Measurements from ENCODE around the gene RPL22. TPM values are rescaled to one million over a fixed set of nuclear protein-coding genes. Genes with fewer than 3 reads are reported as not detected.

The RPL22 gene
- total RNA-seq, 1 donor from 2014 or later, result 153 TPM

DNA sequence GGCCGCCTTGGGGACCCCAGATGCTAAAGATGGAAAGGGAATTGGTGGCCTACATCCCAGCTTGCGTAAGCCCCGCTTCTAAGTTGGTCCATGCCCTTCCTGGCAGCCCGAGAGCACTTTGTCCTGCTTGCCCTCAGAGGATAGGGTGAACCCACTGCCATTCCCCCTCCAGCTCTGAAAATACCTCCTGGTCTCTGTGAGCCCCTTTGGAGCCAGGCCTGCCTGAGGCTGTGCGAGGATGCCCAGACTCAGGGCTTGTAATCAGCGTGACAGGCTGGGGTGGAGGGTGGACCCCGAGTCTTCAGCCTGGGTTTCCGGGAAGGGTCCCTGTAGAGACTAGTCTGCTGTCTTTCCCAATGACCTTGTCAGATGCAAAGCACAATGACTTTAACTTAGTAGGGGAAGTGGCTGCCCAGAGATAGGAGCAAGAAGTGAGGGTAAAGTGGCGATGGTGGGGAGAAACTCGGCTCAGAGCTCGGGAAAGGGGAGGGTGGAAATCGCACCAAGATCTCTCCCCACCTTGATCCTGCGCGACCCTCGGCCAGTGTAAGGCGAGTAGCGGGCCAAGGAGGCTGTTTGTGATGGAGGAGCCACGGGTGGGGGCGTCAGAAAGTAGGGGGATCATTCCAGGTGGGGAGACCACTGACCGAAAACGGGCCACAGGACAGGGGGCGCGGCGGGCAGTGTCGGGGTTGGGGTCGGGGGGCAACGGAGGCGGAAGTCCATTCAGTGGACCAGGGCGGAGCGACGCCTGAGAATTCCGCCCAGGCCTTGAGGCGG, 41.9 kb upstream of the RPL22 start:
- Histone ChIP-seq H3K4me3 (ENCODE audit: low read depth, low read length) (no peak overlapping the region), H3K27me3 (ENCODE audit: control insufficient read depth, insufficient read depth, low read length) (peaks cover 31% of the 10 kb centered on the region), H3K36me3 (ENCODE audit: control insufficient read depth, insufficient read depth, low read length) (no peaks in the 10 kb centered on the region)
- FAIRE-seq (peak; percentile 66), DNase-seq (ENCODE audit: low read depth) (no peak)
- TF ChIP-seq, protein P1, sequence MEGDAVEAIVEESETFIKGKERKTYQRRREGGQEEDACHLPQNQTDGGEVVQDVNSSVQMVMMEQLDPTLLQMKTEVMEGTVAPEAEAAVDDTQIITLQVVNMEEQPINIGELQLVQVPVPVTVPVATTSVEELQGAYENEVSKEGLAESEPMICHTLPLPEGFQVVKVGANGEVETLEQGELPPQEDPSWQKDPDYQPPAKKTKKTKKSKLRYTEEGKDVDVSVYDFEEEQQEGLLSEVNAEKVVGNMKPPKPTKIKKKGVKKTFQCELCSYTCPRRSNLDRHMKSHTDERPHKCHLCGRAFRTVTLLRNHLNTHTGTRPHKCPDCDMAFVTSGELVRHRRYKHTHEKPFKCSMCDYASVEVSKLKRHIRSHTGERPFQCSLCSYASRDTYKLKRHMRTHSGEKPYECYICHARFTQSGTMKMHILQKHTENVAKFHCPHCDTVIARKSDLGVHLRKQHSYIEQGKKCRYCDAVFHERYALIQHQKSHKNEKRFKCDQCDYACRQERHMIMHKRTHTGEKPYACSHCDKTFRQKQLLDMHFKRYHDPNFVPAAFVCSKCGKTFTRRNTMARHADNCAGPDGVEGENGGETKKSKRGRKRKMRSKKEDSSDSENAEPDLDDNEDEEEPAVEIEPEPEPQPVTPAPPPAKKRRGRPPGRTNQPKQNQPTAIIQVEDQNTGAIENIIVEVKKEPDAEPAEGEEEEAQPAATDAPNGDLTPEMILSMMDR (IDR thresholded peaks at IDR 0.05; ENCODE audit: insufficient read depth, low read length, severe bottlenecking), result no peak

DNA sequence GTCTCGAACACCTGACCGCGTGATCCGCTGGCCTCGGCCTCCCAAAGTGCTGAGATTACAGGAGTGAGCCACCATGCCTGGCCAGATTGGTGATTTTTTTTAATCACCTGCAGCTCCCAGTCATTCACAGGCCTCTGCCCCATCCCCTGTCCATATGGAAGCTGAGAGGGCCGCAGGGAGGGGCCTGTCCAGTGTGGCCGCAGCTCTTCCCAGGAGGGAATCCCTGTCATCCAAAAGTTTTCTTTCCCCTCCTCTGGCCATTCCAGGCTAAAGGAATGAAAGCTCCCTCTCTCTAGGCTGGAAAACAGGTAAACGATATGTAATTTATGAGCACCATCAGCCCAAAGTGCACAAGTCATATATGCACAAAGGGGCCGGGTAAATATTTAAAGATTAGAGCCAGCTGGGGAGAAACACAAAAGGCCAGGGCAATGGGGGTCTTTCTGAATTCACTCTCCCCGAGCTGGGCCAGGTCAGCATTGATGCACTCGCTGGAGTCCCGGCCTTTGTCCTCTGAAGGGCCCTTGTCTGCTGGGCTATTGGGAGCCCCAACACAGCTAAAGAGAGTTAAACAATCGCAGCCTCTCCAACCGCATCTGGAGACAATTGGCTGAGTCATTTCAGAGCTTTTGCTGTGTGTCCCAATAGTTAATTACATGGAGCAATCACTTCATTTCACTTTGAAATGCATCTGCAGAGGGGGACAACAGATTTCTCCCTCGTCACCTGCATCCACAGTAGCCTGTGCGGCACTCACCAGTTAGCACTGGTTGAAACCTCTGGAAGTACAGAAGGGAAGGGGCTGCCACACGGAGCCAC, 40.8 kb upstream of the RPL22 start:
- no peaks in the 10 kb centered on the region for H3K36me3 ChIP-seq (ENCODE audit: control insufficient read depth, insufficient read depth, low read length)
- TF ChIP-seq, protein P1 (IDR thresholded peaks at IDR 0.05; ENCODE audit: insufficient read depth, low read length, severe bottlenecking), result no peak
- DNase-seq (ENCODE audit: low read depth), result no peak
- H3K27me3 ChIP-seq (ENCODE audit: control insufficient read depth, insufficient read depth, low read length), result peaks cover 31% of the 10 kb centered on the region
- H3K4me3 ChIP-seq (ENCODE audit: low read depth, low read length), result no peak overlapping the region
- no peak for FAIRE-seq

DNA sequence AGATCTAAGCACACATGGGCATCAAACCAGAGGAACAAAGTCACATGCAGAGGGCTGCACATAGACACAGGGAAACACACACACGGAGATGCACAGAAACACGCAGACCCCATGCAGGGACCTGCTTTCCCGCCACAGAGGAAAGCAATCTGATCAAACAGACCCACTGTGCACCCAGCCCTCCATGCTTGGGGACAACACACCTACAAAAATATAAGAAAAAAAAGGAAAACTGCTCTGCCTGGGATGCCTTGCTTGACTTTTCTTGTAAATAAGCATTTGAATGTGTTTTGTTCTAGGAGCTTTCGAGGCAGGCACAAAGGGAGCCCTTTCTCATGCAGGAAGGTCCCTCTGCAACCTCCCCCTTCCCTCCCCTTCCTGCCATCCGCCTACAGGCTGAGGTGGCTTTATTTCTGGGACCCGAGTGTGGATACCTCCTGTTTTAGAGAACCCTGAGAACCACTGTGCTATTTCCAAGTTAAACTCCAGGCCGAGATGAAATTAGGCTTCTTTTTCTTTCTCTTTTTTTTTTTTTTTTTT, 39.9 kb upstream of the RPL22 start:
- no peak for FAIRE-seq
- DNase-seq (ENCODE audit: low read depth), result no peak
- H3K27me3 ChIP-seq (ENCODE audit: control insufficient read depth, insufficient read depth, low read length), result peaks cover 26% of the 10 kb centered on the region
- no peak overlapping the region for H3K4me3 ChIP-seq (ENCODE audit: low read depth, low read length)
- H3K36me3 ChIP-seq (ENCODE audit: control insufficient read depth, insufficient read depth, low read length), result peaks cover 1% of the 10 kb centered on the region
- TF ChIP-seq, protein P1 (IDR thresholded peaks at IDR 0.05; ENCODE audit: insufficient read depth, low read length, severe bottlenecking), result no peak

DNA sequence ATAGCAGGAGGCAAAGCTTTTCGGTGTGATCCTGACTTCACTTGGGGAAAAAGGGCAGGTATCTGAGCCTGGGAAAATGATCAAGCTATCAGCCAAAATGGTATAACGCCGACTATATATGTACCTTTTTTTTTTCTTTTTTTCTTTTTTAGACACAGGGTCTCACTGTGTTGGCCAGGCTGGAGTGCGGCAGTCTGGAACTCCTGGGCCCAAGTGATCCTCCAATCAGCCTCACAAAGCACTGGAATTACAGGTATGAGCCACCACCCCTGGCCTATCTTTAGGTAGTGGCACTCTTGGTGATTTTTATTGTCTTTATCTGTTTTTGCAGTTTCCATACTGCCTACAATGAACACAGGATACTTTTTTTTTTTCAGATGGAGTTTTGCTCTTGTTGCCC, 37.7 kb upstream of the RPL22 start:
- no peak for FAIRE-seq

DNA sequence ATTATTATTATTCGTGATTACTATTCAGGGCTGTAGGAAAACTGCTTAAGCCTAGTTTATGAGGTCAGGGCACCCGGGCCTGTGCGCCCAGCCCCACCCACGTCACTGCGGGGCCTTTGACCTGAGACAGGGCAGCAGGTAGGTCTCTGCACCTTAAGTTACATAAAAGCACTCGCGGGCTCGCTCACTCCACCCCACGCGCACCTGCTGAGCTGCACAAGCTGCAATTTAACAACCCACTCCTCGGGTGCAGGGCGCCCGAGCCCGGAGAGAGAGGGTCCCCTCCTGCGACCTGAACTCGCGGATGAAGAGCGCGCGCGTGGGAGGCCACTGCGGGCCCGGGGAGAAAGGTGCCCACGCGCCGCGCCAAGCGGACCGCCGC, 35.9 kb upstream of the RPL22 start:
- Histone ChIP-seq H3K36me3 (ENCODE audit: control insufficient read depth, insufficient read depth, low read length) (peaks cover 8% of the 10 kb centered on the region), H3K27me3 (ENCODE audit: control insufficient read depth, insufficient read depth, low read length) (no peaks in the 10 kb centered on the region), H3K4me3 (ENCODE audit: low read depth, low read length) (peak overlapping the region; percentile 74)
- no peak for DNase-seq (ENCODE audit: low read depth)
- no peak for FAIRE-seq
- TF ChIP-seq, protein P1 (IDR thresholded peaks at IDR 0.05; ENCODE audit: insufficient read depth, low read length, severe bottlenecking), result no peak

More for the DNA sequence above, 37.7 kb upstream of the RPL22 start:
- peaks cover 10% of the 10 kb centered on the region for H3K27me3 ChIP-seq (ENCODE audit: control insufficient read depth, insufficient read depth, low read length)
- DNase-seq (ENCODE audit: low read depth), result no peak
- no peak overlapping the region for H3K4me3 ChIP-seq (ENCODE audit: low read depth, low read length)
- H3K36me3 ChIP-seq (ENCODE audit: control insufficient read depth, insufficient read depth, low read length), result peaks cover 7% of the 10 kb centered on the region
- TF ChIP-seq, protein P1 (IDR thresholded peaks at IDR 0.05; ENCODE audit: insufficient read depth, low read length, severe bottlenecking), result no peak
